Measurements from ENCODE around the gene RNF151. TPM values are rescaled to one million over a fixed set of nuclear protein-coding genes. Genes with fewer than 3 reads are reported as not detected.

Gene RNF151
- total RNA-seq, 6 experiments from 2014 or later, result not detected

DNA sequence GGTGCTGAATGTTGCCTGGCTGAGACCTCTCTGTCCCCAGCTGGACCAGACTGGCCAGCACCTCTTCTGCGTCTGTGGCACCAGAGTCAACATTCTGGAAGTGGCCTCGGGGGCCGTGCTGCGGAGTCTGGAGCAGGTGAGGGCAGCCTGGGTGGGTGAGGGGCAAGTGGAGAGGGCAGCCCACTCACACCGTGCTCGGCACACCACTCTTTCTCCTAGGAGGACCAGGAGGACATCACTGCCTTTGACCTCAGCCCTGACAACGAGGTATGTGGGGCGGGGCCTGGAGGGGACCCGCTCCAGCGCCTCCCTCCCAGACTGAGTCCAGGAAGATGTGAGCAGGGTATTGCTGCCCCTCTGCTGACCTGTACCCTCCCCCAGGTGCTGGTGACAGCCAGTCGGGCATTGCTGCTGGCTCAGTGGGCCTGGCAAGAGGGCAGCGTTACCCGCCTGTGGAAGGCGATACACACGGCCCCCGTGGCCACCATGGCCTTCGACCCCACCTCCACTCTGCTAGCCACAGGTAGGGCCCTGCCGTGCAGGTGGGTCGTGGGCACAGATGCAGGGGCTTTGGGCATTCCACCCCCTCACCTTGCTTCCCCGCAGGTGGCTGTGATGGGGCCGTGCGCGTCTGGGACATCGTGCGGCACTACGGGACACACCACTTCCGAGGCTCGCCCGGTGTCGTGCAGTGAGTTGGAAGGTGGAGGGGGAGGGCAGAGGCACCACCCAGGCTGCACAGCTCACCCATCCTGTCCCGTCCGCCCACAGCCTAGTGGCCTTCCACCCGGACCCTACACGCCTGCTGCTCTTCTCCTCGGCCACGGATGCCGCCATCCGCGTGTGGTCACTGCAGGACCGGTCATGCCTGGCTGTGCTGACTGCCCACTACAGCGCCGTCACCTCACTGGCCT, 7.8 kb downstream of the RNF151 start:
- Mint-ChIP-seq H3K27ac (no peak overlapping the region), H3K9me3 (no peaks in the 10 kb centered on the region), H3K4me1 (ENCODE audit: low read depth) (peaks cover 16% of the 10 kb centered on the region), H3K36me3 (ENCODE audit: low read depth) (peaks cover 7% of the 10 kb centered on the region), H3K27me3 (ENCODE audit: insufficient read depth) (no peaks in the 10 kb centered on the region; the same call in 1 of the 2 replicates), H3K4me3 (no peak overlapping the region)
- no peak for DNase-seq
- TF ChIP-seq, protein P1, sequence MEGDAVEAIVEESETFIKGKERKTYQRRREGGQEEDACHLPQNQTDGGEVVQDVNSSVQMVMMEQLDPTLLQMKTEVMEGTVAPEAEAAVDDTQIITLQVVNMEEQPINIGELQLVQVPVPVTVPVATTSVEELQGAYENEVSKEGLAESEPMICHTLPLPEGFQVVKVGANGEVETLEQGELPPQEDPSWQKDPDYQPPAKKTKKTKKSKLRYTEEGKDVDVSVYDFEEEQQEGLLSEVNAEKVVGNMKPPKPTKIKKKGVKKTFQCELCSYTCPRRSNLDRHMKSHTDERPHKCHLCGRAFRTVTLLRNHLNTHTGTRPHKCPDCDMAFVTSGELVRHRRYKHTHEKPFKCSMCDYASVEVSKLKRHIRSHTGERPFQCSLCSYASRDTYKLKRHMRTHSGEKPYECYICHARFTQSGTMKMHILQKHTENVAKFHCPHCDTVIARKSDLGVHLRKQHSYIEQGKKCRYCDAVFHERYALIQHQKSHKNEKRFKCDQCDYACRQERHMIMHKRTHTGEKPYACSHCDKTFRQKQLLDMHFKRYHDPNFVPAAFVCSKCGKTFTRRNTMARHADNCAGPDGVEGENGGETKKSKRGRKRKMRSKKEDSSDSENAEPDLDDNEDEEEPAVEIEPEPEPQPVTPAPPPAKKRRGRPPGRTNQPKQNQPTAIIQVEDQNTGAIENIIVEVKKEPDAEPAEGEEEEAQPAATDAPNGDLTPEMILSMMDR (IDR thresholded peaks at IDR 0.05), result no peak

DNA sequence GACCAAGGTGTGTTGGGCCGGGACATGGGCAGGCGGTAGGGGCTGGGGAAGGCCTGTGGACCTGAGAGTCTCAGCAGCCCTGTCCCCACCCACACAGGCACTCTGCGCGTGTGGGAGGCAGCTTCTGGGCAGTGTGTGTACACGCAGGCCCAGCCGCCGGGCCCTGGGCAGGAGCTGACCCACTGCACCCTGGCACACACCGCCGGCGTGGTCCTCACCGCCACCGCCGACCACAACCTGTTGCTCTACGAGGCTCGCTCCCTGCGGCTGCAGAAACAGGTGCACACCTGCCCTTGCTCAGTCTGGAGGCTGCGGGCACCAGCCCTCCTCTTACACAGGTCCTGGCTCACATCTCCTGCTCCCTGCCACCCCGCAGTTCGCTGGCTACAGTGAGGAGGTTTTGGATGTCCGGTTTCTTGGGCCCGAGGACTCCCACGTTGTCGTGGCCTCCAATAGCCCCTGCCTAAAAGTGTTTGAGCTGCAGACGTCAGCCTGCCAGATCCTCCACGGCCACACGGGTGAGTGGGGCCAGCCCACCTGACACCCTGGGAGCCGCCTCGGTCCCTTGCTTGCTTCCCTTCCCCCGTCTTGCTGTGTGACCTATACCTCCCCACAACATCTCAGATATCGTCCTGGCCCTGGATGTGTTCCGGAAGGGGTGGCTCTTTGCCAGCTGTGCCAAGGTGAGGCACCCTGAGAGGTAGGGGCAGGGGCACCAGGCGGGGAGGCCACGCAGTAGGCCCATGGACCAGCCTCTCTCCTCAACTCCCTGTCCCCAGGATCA, 9.0 kb downstream of the RNF151 start:
- no peak for DNase-seq
- H3K36me3 Mint-ChIP-seq (ENCODE audit: low read depth), result peaks cover 7% of the 10 kb centered on the region
- TF ChIP-seq, protein P1 (IDR thresholded peaks at IDR 0.05), result no peak
- H3K9me3 Mint-ChIP-seq, result no peaks in the 10 kb centered on the region
- H3K4me3 Mint-ChIP-seq, result no peak overlapping the region
- H3K27me3 Mint-ChIP-seq (ENCODE audit: insufficient read depth), result no peaks in the 10 kb centered on the region; the same call in 1 of the 2 replicates
- no peak overlapping the region for H3K27ac Mint-ChIP-seq
- peaks cover 16% of the 10 kb centered on the region for H3K4me1 Mint-ChIP-seq (ENCODE audit: low read depth)

DNA sequence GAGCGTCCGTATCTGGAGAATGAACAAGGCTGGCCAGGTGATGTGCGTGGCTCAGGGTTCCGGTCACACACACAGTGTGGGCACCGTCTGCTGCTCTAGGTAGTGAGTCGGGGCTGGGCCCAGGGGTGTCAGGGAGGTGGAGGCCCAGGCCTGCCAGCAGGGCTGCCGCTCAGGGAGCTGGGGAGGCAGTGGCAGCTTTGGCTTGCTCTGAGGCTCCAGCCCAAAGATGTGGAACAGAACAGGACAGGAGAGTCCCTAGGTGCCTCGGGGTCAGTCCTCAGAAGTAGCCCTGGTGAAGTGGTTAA, 9.5 kb downstream of the RNF151 start:
- Mint-ChIP-seq H3K27ac (no peak overlapping the region), H3K4me1 (ENCODE audit: low read depth) (peaks cover 13% of the 10 kb centered on the region), H3K36me3 (ENCODE audit: low read depth) (peaks cover 6% of the 10 kb centered on the region), H3K9me3 (no peaks in the 10 kb centered on the region), H3K27me3 (ENCODE audit: insufficient read depth) (peaks cover 3% of the 10 kb centered on the region), H3K4me3 (no peak overlapping the region)
- TF ChIP-seq, protein P1 (IDR thresholded peaks at IDR 0.05), result no peak
- DNase-seq, result no peak

DNA sequence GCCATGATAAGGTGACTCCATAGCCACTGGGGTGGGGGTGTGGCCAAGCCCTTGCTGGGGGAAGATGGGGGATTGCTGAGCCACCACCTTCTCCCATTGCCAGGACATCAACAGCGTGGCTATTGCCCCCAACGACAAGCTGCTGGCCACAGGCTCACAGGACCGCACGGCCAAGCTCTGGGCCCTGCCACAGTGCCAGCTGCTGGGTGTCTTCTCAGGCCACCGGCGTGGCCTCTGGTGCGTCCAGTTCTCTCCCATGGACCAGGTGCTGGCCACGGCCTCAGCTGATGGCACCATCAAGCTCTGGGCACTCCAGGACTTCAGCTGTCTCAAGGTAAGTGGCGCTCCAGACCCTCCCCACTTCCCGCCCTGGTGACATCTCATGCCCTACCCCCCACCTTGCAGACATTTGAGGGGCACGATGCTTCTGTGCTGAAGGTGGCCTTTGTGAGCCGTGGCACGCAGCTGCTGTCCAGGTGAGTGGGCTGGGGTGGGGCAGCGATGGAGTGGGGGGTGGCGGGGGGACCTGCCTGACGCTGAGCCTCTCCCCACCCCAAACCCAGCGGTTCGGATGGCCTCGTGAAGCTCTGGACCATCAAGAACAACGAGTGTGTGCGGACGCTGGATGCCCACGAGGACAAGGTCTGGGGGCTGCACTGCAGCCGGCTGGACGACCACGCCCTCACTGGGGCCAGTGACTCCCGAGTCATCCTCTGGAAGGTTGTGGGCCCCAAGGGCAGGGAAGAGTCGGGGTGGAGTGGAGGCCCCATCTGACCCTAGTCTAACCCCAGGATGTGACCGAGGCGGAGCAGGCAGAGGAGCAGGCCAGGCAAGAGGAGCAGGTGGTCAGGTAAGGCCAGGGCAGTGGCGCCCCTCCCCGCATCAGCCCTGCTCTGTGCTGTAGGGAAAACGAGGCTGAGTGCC, 10.6 kb downstream of the RNF151 start:
- TF ChIP-seq, protein P1 (IDR thresholded peaks at IDR 0.05), result no peak
- Mint-ChIP-seq H3K4me1 (ENCODE audit: low read depth) (peaks cover 7% of the 10 kb centered on the region), H3K36me3 (ENCODE audit: low read depth) (no peaks in the 10 kb centered on the region), H3K4me3 (no peak overlapping the region), H3K27me3 (ENCODE audit: insufficient read depth) (peaks cover 6% of the 10 kb centered on the region; the same call in 1 of the 2 replicates), H3K9me3 (no peaks in the 10 kb centered on the region), H3K27ac (no peak overlapping the region)
- no peak for DNase-seq

DNA sequence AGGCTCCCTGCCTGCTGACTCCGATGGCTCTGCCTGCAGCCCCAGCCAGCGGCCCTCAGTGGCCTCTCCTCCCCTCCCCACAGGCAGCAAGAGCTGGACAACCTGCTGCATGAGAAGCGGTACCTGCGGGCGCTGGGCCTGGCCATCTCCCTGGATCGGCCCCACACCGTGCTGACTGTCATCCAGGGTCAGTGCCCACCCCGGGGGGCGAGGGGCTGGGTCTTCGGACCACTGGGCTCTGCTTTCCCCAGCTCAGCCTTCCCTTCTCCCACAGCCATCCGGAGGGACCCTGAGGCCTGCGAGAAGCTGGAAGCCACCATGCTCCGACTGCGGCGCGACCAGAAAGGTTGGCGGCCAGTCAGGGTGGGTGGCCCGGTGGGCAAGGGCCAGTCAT, 11.2 kb downstream of the RNF151 start:
- Mint-ChIP-seq H3K9me3 (no peaks in the 10 kb centered on the region), H3K36me3 (ENCODE audit: low read depth) (no peaks in the 10 kb centered on the region), H3K27ac (no peak overlapping the region), H3K27me3 (ENCODE audit: insufficient read depth) (peaks cover 8% of the 10 kb centered on the region), H3K4me3 (no peak overlapping the region), H3K4me1 (ENCODE audit: low read depth) (peaks cover 4% of the 10 kb centered on the region)
- no peak for DNase-seq
- TF ChIP-seq, protein P1 (IDR thresholded peaks at IDR 0.05), result no peak

Data from HFFc6 (cell line).